GM12801 (cell line): ENCODE data around the gene WDR77.

Experiments used
- TF ChIP-seq, protein P1 (sequence below): IDR thresholded peaks from one replicate; pipeline ENCODE4 v1.5.1; 2011; ENCODE audit warnings: control low read depth; ENCODE audit not compliant: insufficient read length; ENCODE audit errors: extremely low read depth

The WDR77 gene

DNA sequence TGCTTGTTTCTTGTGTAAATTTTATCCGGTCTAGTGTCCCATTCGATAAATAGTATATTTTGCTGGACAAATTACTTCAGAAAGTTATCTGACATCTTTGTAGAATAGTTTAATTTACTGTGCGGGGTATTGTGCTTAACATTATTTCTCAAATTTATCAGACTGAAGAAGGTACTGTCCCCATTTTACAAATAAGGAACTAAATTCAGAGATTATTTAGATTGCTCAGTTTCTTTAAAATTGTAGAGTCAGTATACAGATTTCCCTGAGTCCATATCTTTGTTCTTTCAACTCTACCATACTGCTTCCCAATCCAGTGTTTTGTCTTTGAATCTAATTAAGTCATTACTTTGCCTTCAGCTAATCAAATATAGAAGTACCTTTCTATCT is 6.6 kb upstream of the WDR77 start:
- TF ChIP-seq, protein P1, sequence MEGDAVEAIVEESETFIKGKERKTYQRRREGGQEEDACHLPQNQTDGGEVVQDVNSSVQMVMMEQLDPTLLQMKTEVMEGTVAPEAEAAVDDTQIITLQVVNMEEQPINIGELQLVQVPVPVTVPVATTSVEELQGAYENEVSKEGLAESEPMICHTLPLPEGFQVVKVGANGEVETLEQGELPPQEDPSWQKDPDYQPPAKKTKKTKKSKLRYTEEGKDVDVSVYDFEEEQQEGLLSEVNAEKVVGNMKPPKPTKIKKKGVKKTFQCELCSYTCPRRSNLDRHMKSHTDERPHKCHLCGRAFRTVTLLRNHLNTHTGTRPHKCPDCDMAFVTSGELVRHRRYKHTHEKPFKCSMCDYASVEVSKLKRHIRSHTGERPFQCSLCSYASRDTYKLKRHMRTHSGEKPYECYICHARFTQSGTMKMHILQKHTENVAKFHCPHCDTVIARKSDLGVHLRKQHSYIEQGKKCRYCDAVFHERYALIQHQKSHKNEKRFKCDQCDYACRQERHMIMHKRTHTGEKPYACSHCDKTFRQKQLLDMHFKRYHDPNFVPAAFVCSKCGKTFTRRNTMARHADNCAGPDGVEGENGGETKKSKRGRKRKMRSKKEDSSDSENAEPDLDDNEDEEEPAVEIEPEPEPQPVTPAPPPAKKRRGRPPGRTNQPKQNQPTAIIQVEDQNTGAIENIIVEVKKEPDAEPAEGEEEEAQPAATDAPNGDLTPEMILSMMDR: no peak

DNA sequence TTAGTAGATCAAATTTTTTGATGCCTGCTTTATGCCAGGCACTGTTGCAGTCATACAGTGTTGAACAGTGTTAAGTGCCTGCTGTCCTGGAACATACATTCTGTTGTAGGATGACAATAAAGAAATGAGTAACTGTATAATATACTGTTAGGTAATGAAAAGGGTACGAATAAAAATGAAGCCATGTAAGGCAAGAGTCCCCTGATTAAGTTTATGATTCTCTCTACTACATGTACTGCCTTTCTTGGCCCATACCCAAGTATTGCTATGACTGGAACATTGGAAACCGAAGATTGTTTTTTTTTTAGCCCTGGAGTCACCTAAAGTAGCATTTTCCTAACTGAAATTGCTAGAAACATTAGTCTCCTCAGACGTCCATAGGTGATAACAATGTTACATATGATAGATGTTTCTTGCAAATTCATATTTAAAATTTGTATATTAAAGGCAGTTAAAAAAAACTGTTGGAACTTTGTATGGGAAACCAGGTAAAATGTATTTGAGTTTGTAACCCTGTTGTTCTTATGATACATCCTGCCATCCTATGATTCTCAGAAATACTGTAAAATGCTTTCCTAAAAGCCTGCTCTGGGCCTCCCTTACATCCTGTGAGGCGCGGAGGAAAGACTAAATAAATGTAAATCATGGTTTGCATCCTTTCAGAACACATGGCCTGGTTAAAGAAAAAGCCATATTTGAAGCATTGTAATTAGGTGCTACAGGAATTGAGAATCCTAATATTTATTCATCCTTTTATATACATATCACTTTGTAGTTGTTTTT is 6.0 kb upstream of the WDR77 start:
- TF ChIP-seq, protein P1: no peak

DNA sequence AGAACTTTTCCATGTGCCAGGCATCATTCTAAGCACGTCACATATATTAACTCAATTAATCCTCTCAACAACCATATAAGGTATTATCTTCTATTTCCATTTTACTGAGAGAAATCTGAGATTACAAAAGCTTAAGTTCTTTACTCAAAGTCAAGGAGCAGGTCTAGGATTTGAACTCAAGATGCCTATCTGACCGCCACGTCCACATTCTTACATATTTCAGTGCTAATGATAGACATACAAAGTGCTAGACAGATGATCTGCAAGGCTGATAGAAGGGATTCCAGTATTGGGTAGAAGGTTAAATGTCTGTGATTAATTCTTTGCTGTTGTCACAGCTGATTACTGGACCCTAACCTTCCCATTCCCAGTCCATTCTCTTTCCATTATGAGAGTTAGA is 4.7 kb upstream of the WDR77 start:
- TF ChIP-seq, protein P1: no peak

DNA sequence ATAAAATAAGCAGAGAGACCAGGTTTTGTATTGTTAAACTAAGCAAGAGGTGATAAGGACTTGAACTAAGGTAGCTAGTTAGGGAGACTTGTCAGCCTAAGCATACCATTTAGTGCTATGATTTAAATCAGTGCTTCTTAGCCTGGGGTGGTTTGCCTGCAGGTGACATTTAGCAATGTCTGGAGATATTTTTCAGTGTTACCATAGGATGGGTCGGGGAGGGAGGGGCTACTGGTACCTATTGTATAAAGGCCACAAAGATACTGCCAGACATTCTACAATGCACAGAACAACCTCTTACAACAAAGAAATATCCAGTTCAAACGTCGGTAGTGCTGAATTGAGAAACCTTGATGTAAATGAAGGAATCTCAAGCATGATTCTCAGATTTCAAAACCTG is 3.5 kb upstream of the WDR77 start:
- TF ChIP-seq, protein P1: no peak

DNA sequence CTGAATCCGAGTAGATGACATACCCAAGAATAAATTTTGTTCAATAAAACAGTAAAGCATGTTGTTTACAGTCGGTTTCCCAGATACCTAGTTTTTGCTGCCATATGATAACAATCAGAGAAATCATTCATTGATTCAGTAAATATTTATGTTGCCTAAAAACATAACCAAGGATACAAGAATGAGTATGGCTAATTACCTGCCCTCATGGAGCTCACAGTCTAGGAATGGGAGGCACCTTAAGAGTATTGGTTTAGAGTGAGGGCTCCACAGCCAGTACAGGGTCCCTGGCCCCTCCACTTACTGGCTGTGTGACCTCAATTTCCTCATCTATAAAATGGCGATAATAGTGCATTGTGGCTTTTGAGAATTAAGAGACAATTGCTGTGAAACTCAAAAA is 1.1 kb upstream of the WDR77 start:
- TF ChIP-seq, protein P1: no peak

DNA sequence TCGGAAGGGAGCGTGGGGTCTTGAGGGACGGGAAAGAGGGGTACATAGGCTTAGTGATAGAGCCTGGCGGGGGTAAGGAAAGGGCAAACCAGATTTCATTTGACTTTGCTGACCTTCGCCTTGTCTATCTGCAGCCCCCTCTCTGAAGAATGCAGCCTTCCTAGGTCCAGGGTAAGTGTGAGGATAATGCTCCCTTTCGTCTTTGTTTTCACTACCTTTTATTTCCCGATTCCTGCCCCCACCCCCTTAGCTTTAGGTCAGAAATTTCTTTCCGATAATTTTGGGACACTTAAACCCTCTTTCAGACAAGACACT is 604 bp upstream of the WDR77 start:
- TF ChIP-seq, protein P1: no peak

DNA sequence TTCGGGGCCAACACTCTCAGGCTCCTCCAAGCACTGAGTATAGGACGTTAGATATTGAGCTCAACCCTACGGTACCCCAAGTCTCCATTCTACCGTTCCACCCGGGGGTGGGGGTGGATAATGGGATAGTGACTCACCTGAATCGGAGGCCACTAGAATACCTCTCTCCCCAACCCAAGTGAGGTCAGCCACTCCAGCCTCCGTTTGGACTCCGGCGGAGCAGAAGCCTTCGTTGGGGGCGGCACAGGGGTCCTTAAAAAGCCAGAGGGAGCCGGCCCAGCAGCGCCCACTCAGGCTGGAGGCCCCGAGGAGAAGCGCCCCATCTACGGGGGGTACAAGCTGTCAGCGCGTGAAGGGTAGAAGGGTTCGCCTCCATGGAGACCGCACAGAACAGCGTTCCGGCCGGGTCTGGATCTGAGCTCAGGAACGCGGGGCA is 556 bp downstream of the WDR77 start:
- TF ChIP-seq, protein P1: no peak
